K562 (cell line): Measurements from ENCODE around the gene MYOZ1. TPM values are rescaled to one million over a fixed set of nuclear protein-coding genes. Genes with fewer than 3 reads are reported as not detected.

Source experiments
- ATAC-seq: fragments of 200-7000 bp; cut with Tn5 transposase; 3 replicates; pipeline ENCODE4 v1.9.1; 2020; ENCODE audit warnings: moderate library complexity
- BruUV-seq: library from RNA; stranded (reverse); fragments of 400-500 nt; replicated peaks from 2 replicates; lab custom pipeline; 2021; lab: Mats Ljungman, UMichigan
- CTCF ChIA-PET: fragments of 300-600 bp; formaldehyde crosslinking; extraction: SDS; loops from one replicate; lab custom pipeline; 2021; ENCODE audit warnings: low intra/inter-chr PET ratio; lab: Yijun Ruan, JAX
- POLR2A ChIA-PET: fragments of 300-600, 350-650 bp; sonication (Branson Sonifier 250); formaldehyde crosslinking; extraction: SDS; loops from one replicate; lab custom pipeline; 2021; ENCODE audit warnings: antibody characterized with exemption, inconsistent platforms; lab: Yijun Ruan, JAX
- DNase-seq, 4 experiments: peaks; one replicate each; pipeline versions ENCODE4 v3.0.0 to v3.0.0-alpha.2; 2011 to 2018; ENCODE audit warnings: low spot score in 3 of 4, mixed read lengths in 3 of 4; ENCODE audit errors: extremely low read depth in 1 of 4
- FAIRE-seq: peaks from 2 replicates; lab custom pipeline; 2011; peaks lifted over from hg19 to GRCh38; lab: Jason Lieb, UNC
- H2AFZ ChIP-seq: 2 replicates; pipeline ENCODE4 v1.6.0; 2011; ENCODE audit warnings: low read depth, low read length, control low read depth, inconsistent platforms
- H3K27ac ChIP-seq: fragments of 200-600 bp; 3 replicates; pipeline ENCODE4 v1.8.0; 2011; ENCODE audit warnings: low read depth, mild to moderate bottlenecking, control low read depth, inconsistent platforms, low read length, moderate library complexity, mixed read lengths; ENCODE audit errors: extremely low read depth
- H3K27me3 ChIP-seq, 2 experiments: fragments of 300-600 bp in 1 of 2; 2 replicates in 1 of 2; 3 replicates in 1 of 2; pipeline versions ENCODE4 v1.6.0 to v1.8.0; 2011; ENCODE audit warnings: inconsistent platforms in 2 of 2, low read length in 2 of 2, mild to moderate bottlenecking in 1 of 2, mixed read lengths in 1 of 2, moderate library complexity in 1 of 2; ENCODE audit not compliant: control insufficient read depth in 2 of 2, insufficient read depth in 2 of 2
- H3K36me3 ChIP-seq: fragments of 300-600 bp; 3 replicates; pipeline ENCODE4 v1.8.0; 2011; ENCODE audit warnings: mild to moderate bottlenecking, low read length, inconsistent platforms; ENCODE audit not compliant: control insufficient read depth, insufficient read depth
- H3K4me1 ChIP-seq, 2 experiments: fragments of 200-600 bp in 1 of 2; replicated peaks in 1 of 2; 2 replicates in 1 of 2; 3 replicates in 1 of 2; pipeline versions ENCODE4 v1.5.1 to v1.8.0; 2011; ENCODE audit warnings: inconsistent platforms in 2 of 2, low read length in 2 of 2, mild to moderate bottlenecking in 1 of 2, mixed read lengths in 1 of 2, moderate library complexity in 1 of 2; ENCODE audit not compliant: control insufficient read depth in 2 of 2, insufficient read depth in 2 of 2
- H3K4me2 ChIP-seq: 2 replicates; pipeline ENCODE4 v1.6.1; 2011; ENCODE audit warnings: low read length, control low read depth, inconsistent platforms, mixed read lengths; ENCODE audit not compliant: insufficient read depth
- H3K4me3 ChIP-seq: fragments of 200-600 bp; sonication (generic), shearing (Covaris generic); 2 replicates; pipeline ENCODE4 v1.5.1; 2016; ENCODE audit warnings: control low read depth, inconsistent platforms
- H3K79me2 ChIP-seq: fragments of 200-600 bp; 3 replicates; pipeline ENCODE4 v1.8.0; 2011; ENCODE audit warnings: low read length, inconsistent platforms; ENCODE audit not compliant: control insufficient read depth, insufficient read depth
- H3K9ac ChIP-seq, 2 experiments: 2 replicates each; pipeline versions ENCODE4 v1.6.0 to v1.6.1; 2011; ENCODE audit warnings: low read depth in 2 of 2, low read length in 2 of 2, control low read depth in 1 of 2, inconsistent platforms in 1 of 2, mild to moderate bottlenecking in 1 of 2, mixed read lengths in 1 of 2; ENCODE audit not compliant: insufficient read depth in 1 of 2
- H3K9me1 ChIP-seq: one replicate; pipeline ENCODE4 v1.6.0; 2011; ENCODE audit warnings: inconsistent platforms, mild to moderate bottlenecking, low read length, moderate library complexity; ENCODE audit not compliant: control insufficient read depth, insufficient read depth
- H3K9me3 ChIP-seq: replicated peaks from 2 replicates; pipeline ENCODE4 v1.5.1; 2011; ENCODE audit warnings: low read depth, low read length, inconsistent platforms; ENCODE audit not compliant: control insufficient read depth, insufficient read depth
- H4K20me1 ChIP-seq: replicated peaks from 2 replicates; pipeline ENCODE4 v1.6.1; 2011; ENCODE audit warnings: low read length, inconsistent platforms, mixed read lengths; ENCODE audit not compliant: control insufficient read depth, insufficient read depth
- CBX3 ChIP-seq, 2 experiments: IDR thresholded peaks; 1 replicate in 1 of 2; 2 replicates in 1 of 2; pipeline ENCODE4 v1.6.1; 2012; ENCODE audit warnings: inconsistent platforms in 2 of 2, low read length in 2 of 2, borderline replicate concordance in 1 of 2, control low read depth in 1 of 2
- MCM5 ChIP-seq: fragments of 450-650 bp; IDR thresholded peaks from 2 replicates; pipeline ENCODE4 v1.6.1; 2016; ENCODE audit warnings: low read depth
- NFE2 ChIP-seq: IDR thresholded peaks from 2 replicates; pipeline ENCODE4 v1.6.1; 2014; ENCODE audit warnings: antibody characterized with exemption, low read depth
- ZEB2 ChIP-seq: fragments of 450-650 bp; IDR thresholded peaks from 2 replicates; pipeline ENCODE4 v1.6.1; 2016
- ZKSCAN3 ChIP-seq: fragments of 250-450 bp; sonication (Bioruptor Pico); IDR thresholded peaks from 2 replicates; pipeline ENCODE4 v1.4.0; 2020
- ZNF140 ChIP-seq: fragments of 250-450 bp; sonication (Bioruptor Pico); IDR thresholded peaks from 2 replicates; pipeline ENCODE4 v1.8.0; 2021; ENCODE audit warnings: moderate library complexity, mild to moderate bottlenecking, inconsistent platforms
- ZNF239 ChIP-seq: fragments of 250-450 bp; sonication (Bioruptor Pico); IDR thresholded peaks from 2 replicates; pipeline ENCODE4 v1.4.0; 2020; ENCODE audit warnings: mild to moderate bottlenecking
- ZNF316 ChIP-seq: fragments of 450-650 bp; IDR thresholded peaks from 2 replicates; pipeline ENCODE4 v1.6.1; 2016
- ZNF324 ChIP-seq: fragments of 250-450 bp; sonication (Bioruptor Pico); IDR thresholded peaks from 2 replicates; pipeline ENCODE4 v1.4.0; 2020; ENCODE audit warnings: mild to moderate bottlenecking
- ZNF444 ChIP-seq: fragments of 250-450 bp; sonication (Bioruptor Pico); IDR thresholded peaks from 2 replicates; pipeline ENCODE4 v1.4.0; 2020; ENCODE audit warnings: mild to moderate bottlenecking, moderate library complexity
- WGBS: fragments of 100-300 bp; shearing (Covaris generic); methylation state at CpG from one replicate; pipeline ENCODE4 v1.1.6; 2016; ENCODE audit warnings: low coverage, mixed read lengths; ENCODE audit not compliant: insufficient coverage; ENCODE audit errors: missing lambda C conversion rate; 5-methylcytosine and 5-hydroxymethylcytosine counted together
- in situ Hi-C: fragments of 300-500 bp; cut with MboI; formaldehyde crosslinking; loops from 4 replicates; pipeline ENCODE4 v1.15.0; 2018; ENCODE audit warnings: inconsistent platforms, mixed read lengths
- intact Hi-C: fragments of 100-400 bp; cut with micrococcal nuclease; formaldehyde crosslinking; loops from 2 replicates; pipeline ENCODE4 v1.14.2; 2022
- polyA plus RNA-seq, 8 experiments: library from polyadenylated mRNA; depleted of rRNA in 4 of 8; stranded (reverse) in 5 of 8; unstranded in 3 of 8; fragments of >200 nt; fragmentation: Nextera tagmentation in 2 of 8; fragmentation: Illumina TruSeq in 1 of 8; extraction: Ambion mirVana in 2 of 8; extraction: Trizol in 1 of 8; gene quantifications; 2 replicates each; pipeline versions ENCODE4 v1.2.1 to v1.2.3, GENCODE V29; 2011 to 2014; ENCODE audit warnings: inconsistent platforms in 1 of 8, missing spikeins in 1 of 8
- total RNA-seq, 7 experiments: library from RNA; depleted of rRNA in 6 of 7; stranded (reverse); fragments of >200 nt in 6 of 7; fragmentation: Illumina TruSeq in 2 of 7; extraction: Trizol in 2 of 7; gene quantifications; 2 replicates each; pipeline versions ENCODE4 v1.2.1 to v1.2.3, GENCODE V29; 2011 to 2021; ENCODE audit warnings: low replicate concordance in 1 of 7
- TF ChIP-seq, protein P1 (sequence below): fragments of 450-650 bp; IDR thresholded peaks from 2 replicates; pipeline ENCODE4 v1.7.1; 2018; ENCODE audit warnings: mild to moderate bottlenecking, low read depth; ENCODE audit not compliant: partially characterized antibody

Gene MYOZ1
- total and polyA plus RNA-seq, 9 of the 15 experiments (the other 6 are each of a cell fraction or from before 2014, with no cell fraction given), result 0.03 to 0.18 (median 0.07) TPM; not detected in 5

DNA sequence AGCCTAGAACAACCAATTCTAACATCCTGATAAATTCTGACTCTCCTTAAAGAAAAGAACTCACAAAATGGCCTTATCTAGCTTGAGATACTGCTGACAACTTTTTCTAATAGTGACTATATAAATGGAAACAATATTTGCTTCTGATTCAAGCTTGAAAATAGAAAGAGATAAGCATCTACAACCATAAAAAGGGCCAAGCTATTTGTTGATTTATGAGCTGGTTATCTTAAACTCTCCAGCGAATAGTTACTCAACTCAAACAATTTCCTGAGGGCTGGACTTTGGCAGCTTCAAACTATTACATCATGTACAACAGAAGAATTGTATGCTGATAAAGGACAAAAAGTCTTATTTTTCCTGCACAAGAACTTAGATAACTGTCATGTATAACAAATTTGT lies 54.7 kb downstream of the MYOZ1 start (continued):
- no peak for TF ChIP-seq ZNF444
- TF ChIP-seq, all 486 proteins: peak for 50

DNA sequence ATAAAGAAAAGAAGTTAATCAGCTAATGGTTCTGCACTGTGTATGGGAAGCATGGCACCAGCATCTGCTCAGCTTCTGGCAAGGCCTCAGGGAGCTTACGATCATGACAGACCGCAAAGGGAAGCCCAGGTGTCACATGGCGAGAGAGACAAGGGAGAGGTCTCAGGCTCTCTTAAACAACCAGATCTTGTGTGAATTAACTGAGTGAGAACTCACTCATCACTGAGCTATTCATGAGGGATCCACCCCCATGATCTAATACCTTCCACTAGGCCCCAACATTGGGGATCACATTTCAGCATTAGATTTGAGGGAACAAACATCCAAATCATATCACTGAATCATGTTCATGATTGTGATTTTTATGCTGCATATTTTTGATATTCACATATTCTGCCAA lies 55.9 kb downstream of the MYOZ1 start:
- intact Hi-C loops, result no loop called here
- TF ChIP-seq NFE2 (no peak), CBX3 (IDR thresholded peaks at IDR 0.05; ENCODE audit: borderline replicate concordance in 1 of 2, low read length in 2 of 2) (0 out of 3 replicates have a peak, but pooled peaks of 1 of the 2 experiments have one; percentile 39), ZNF316 (peak; percentile 54)
- no peak for FAIRE-seq
- 96% methylated on average over 3 of the region's 3 CpGs for WGBS
- Histone ChIP-seq H3K27ac (no peak overlapping the region), H3K4me3 (no peak overlapping the region), H3K27me3 (no peaks in the 10 kb centered on the region), H3K79me2 (no peaks in the 10 kb centered on the region), H4K20me1 (no peaks in the 10 kb centered on the region), H3K9me1 (no peaks in the 10 kb centered on the region), H3K36me3 (no peaks in the 10 kb centered on the region), H3K9ac (no peak overlapping the region), H3K9me3 (no peaks in the 10 kb centered on the region; the same call in 1 of the 2 replicates), H3K4me2 (no peak overlapping the region), H3K4me1 (peaks cover 4 to 8% of the 10 kb centered on the region in 2 experiments; a peak in 3 of 5 replicates), H2AFZ (no peak overlapping the region)
- POLR2A ChIA-PET, result interaction anchor here (2.4 to 2.9 kb wide), 2 partner anchors 11 to 15 kb away, joined by 8 to 14 read pairs; no protein-coding TSS in a partner anchor
- in situ Hi-C loops, result no loop called here
- no peak for DNase-seq
- ATAC-seq, result no peak
- CTCF ChIA-PET, result no interaction called here
- BruUV-seq, result no TSS peak

DNA sequence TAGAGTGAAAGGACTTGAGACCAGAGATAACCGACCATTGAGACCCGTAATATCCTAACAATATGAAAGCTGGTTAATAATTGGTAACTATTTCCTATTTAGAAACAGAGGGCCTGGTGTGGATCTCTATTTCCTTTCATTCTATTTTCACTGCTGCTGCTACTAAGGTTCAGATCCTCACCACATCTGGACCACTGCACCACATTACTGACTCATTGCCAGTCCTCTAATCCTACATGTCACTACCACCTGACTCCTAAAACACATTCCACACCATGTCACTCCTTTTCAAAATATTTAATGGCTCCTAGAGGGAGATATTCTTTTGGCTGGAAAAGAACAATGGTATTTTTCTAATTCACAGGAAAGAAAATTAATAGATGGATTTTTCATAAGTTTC lies 56.5 kb downstream of the MYOZ1 start:
- Histone ChIP-seq H3K4me2 (no peak overlapping the region), H3K27me3 (no peaks in the 10 kb centered on the region), H3K4me3 (no peak overlapping the region), H4K20me1 (no peaks in the 10 kb centered on the region), H3K9me3 (no peaks in the 10 kb centered on the region; the same call in 1 of the 2 replicates), H3K4me1 (peaks cover 4 to 8% of the 10 kb centered on the region in 2 experiments; a peak in 3 of 5 replicates), H3K27ac (no peak overlapping the region), H3K9ac (no peak overlapping the region), H3K79me2 (no peaks in the 10 kb centered on the region), H2AFZ (no peak overlapping the region), H3K36me3 (no peaks in the 10 kb centered on the region), H3K9me1 (no peaks in the 10 kb centered on the region)
- intact Hi-C loops (no loop called here), in situ Hi-C loops (no loop called here)
- FAIRE-seq (no peak), DNase-seq (no peak), ATAC-seq (no peak)
- no TSS peak for BruUV-seq
- ChIA-PET CTCF (no interaction called here), POLR2A (interaction anchor here (0.9 to 2.9 kb wide), 3 partner anchors 12 to 409 kb away, joined by 5 to 14 read pairs (median 8); no protein-coding TSS in a partner anchor)
- WGBS, result 92% methylated on average over 2 of the region's 2 CpGs
- TF ChIP-seq ZNF140 (no peak), ZKSCAN3 (CRISPR knock-in tag) (no peak), ZNF324 (CRISPR knock-in tag) (no peak), ZEB2 (no peak), MCM5 (no peak), ZNF239 (CRISPR knock-in tag) (no peak)
- TF ChIP-seq, protein P1, sequence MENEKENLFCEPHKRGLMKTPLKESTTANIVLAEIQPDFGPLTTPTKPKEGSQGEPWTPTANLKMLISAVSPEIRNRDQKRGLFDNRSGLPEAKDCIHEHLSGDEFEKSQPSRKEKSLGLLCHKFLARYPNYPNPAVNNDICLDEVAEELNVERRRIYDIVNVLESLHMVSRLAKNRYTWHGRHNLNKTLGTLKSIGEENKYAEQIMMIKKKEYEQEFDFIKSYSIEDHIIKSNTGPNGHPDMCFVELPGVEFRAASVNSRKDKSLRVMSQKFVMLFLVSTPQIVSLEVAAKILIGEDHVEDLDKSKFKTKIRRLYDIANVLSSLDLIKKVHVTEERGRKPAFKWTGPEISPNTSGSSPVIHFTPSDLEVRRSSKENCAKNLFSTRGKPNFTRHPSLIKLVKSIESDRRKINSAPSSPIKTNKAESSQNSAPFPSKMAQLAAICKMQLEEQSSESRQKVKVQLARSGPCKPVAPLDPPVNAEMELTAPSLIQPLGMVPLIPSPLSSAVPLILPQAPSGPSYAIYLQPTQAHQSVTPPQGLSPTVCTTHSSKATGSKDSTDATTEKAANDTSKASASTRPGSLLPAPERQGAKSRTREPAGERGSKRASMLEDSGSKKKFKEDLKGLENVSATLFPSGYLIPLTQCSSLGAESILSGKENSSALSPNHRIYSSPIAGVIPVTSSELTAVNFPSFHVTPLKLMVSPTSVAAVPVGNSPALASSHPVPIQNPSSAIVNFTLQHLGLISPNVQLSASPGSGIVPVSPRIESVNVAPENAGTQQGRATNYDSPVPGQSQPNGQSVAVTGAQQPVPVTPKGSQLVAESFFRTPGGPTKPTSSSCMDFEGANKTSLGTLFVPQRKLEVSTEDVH, result no peak
